ENCODE data around the gene SYT8.

The SYT8 gene

GRCh38 chr11:1845561-1846452 is 11.0 kb downstream of the SYT8 start:
- no peak for DNase-seq (ENCODE audit: low read depth in 2 of 2)

GRCh38 chr11:1846453-1846932 is 11.7 kb downstream of the SYT8 start:
- DNase-seq (ENCODE audit: low read depth in 2 of 2): no peak

- DNase-seq (ENCODE audit: low read depth in 2 of 2): no peak
Measured at GRCh38 chr11:1847006-1847735, 12.4 kb downstream of the SYT8 start.

GRCh38 chr11:1847926-1848639 is 13.3 kb downstream of the SYT8 start:
- no peak for DNase-seq (ENCODE audit: low read depth in 2 of 2)

GRCh38 chr11:1848640-1849430 is 14.0 kb downstream of the SYT8 start:
- DNase-seq (ENCODE audit: low read depth in 2 of 2): no peak

GRCh38 chr11:1851468-1852180 is 16.8 kb downstream of the SYT8 start:
- DNase-seq (ENCODE audit: low read depth in 2 of 2): no peak

GRCh38 chr11:1852271-1852876 is 17.6 kb downstream of the SYT8 start:
- DNase-seq (ENCODE audit: low read depth in 2 of 2): no peak

- peak; percentile 68 to 73 for DNase-seq (ENCODE audit: low read depth in 2 of 2)
Measured at GRCh38 chr11:1852877-1853276, 18.1 kb downstream of the SYT8 start, which contains the start of gene LSP1. LSP1 (plus strand) TSS chr11:1853084; CDS start chr11:1853145, 61 bp downstream.

GRCh38 chr11:1853376-1854131 is 18.8 kb downstream of the SYT8 start:
- no peak for DNase-seq (ENCODE audit: low read depth in 2 of 2)

- no peak for DNase-seq (ENCODE audit: low read depth in 2 of 2)
Measured at GRCh38 chr11:1854132-1854948, 19.6 kb downstream of the SYT8 start.

GRCh38 chr11:1854949-1855885 is 20.4 kb downstream of the SYT8 start:
- DNase-seq (ENCODE audit: low read depth in 2 of 2): no peak

GRCh38 chr11:1855886-1856265 is 21.1 kb downstream of the SYT8 start:
- DNase-seq (ENCODE audit: low read depth in 2 of 2): no peak

GRCh38 chr11:1856306-1857005 is 21.7 kb downstream of the SYT8 start:
- no peak for DNase-seq (ENCODE audit: low read depth in 2 of 2)

- no peak for DNase-seq (ENCODE audit: low read depth in 2 of 2)
Measured at GRCh38 chr11:1857064-1857463, 22.3 kb downstream of the SYT8 start.

GRCh38 chr11:1858154-1858553 is 23.4 kb downstream of the SYT8 start:
- DNase-seq (ENCODE audit: low read depth in 2 of 2): no peak

GRCh38 chr11:1858576-1858975 is 23.8 kb downstream of the SYT8 start:
- no peak for DNase-seq (ENCODE audit: low read depth in 2 of 2)

- no peak for DNase-seq (ENCODE audit: low read depth in 2 of 2)
Measured at GRCh38 chr11:1859004-1859403, 24.2 kb downstream of the SYT8 start.
